Body of pancreas (tissue), 4 donors: ENCODE data around the gene UBXN10. TPM values are rescaled to one million over a fixed set of nuclear protein-coding genes. Genes with fewer than 3 reads are reported as not detected.

Experiments
- ATAC-seq: fragments of 150-250 bp; one replicate; pipeline ENCODE4 v1.9.1; 2016
- DNase-seq, 4 donors: peaks; one replicate each; pipeline ENCODE4 v3.0.0-alpha.2; 2019
- H3K27ac ChIP-seq, 4 donors: fragments of 200-600 bp; sonication (generic); 1 replicate in 3 of 4; 2 replicates in 1 of 4; pipeline versions ENCODE4 v1.5.1 to v1.6.1; 2016 to 2019; ENCODE audit warnings: mild to moderate bottlenecking in 1 of 4, mixed read lengths in 1 of 4, moderate library complexity in 1 of 4
- H3K27me3 ChIP-seq, 2 donors: fragments of 200-600 bp; sonication (generic); one replicate each; pipeline ENCODE4 v1.6.0; 2016; ENCODE audit warnings: mild to moderate bottlenecking in 1 of 2
- H3K36me3 ChIP-seq, 2 donors: fragments of 200-600 bp; sonication (generic); replicated peaks in 1 of 2; 2 replicates each; pipeline ENCODE4 v1.5.1; 2016; ENCODE audit warnings: low read depth in 2 of 2; ENCODE audit not compliant: insufficient read depth in 1 of 2
- H3K4me1 ChIP-seq: fragments of 200-600 bp; sonication (generic); one replicate; pipeline ENCODE4 v1.6.0; 2016
- H3K4me3 ChIP-seq, 2 donors: fragments of 200-600 bp; sonication (generic); 1 replicate in 1 of 2; 2 replicates in 1 of 2; pipeline ENCODE4 v1.5.1; 2016 to 2019
- H3K9me3 ChIP-seq, 3 donors: fragments of 200-600 bp; sonication (generic); 1 replicate in 2 of 3; 2 replicates in 1 of 3; pipeline ENCODE4 v1.5.1; 2016
- CTCF ChIP-seq, 7 experiments: fragments of 450-650 bp in 4 of 7; fragments of 200-600 bp in 3 of 7; sonication (generic) in 3 of 7; IDR thresholded peaks; one replicate each; pipeline ENCODE4 v1.5.1; 2016 to 2019; ENCODE audit warnings: antibody characterized with exemption in 7 of 7
- POLR2A ChIP-seq, 3 donors: fragments of 450-650 bp; IDR thresholded peaks; one replicate each; pipeline ENCODE4 v1.6.1; 2016; ENCODE audit warnings: antibody characterized with exemption in 3 of 3, mild to moderate bottlenecking in 2 of 3
- WGBS, 2 donors: methylation state at CpG; one replicate each; pipeline ENCODE4 v1.1.5; 2017; 5-methylcytosine and 5-hydroxymethylcytosine counted together
- intact Hi-C: fragments of 100-400 bp; cut with DNase I; formaldehyde crosslinking; loops from one replicate; pipeline ENCODE4 v1.15.1; 2023
- total RNA-seq, 2 donors: library from RNA; depleted of rRNA; stranded (reverse); fragments of >200 nt; gene quantifications; one replicate each; pipeline ENCODE4 v1.1.0, GENCODE V29; 2016

UBXN10 gene
- total RNA-seq, 2 donors from 2014 or later, result under 0.01 to 1.0 TPM

- no peak for DNase-seq
These were observed 11.5 kb downstream of the UBXN10 start for GRCh38 chr1:20197329-20197791.

GRCh38 chr1:20198296-20198695, 12.4 kb downstream of the UBXN10 start:
- DNase-seq (no peak), ATAC-seq (no peak)
- Histone ChIP-seq H3K4me1 (no peaks in the 10 kb centered on the region), H3K27me3 (no peaks in the 10 kb centered on the region), H3K9me3 (no peaks in the 10 kb centered on the region), H3K4me3 (no peak overlapping the region), H3K36me3 (no peaks in the 10 kb centered on the region), H3K27ac (no peak overlapping the region)
- 66% methylated on average over 1 of the region's 1 CpG for WGBS, 2 donors
- TF ChIP-seq CTCF (IDR thresholded peaks at IDR 0.05) (no peak), POLR2A (IDR thresholded peaks at IDR 0.05) (no peak)
- intact Hi-C loops, result no loop called here

More at GRCh38 chr1:20197329-20197791, 11.5 kb downstream of the UBXN10 start:
- 51 to 54% methylated on average over 6 of the region's 6 CpGs for WGBS, 2 donors
- intact Hi-C loops, result no loop called here
- H3K27ac ChIP-seq, result no peak overlapping the region
- no peaks in the 10 kb centered on the region for H3K27me3 ChIP-seq
- H3K4me1 ChIP-seq, result no peaks in the 10 kb centered on the region
- TF ChIP-seq CTCF (IDR thresholded peaks at IDR 0.05) (no peak), POLR2A (IDR thresholded peaks at IDR 0.05) (no peak)
- no peaks in the 10 kb centered on the region for H3K9me3 ChIP-seq
- H3K4me3 ChIP-seq, result no peak overlapping the region
- H3K36me3 ChIP-seq, result no peaks in the 10 kb centered on the region
- no peak for ATAC-seq

- intact Hi-C loops, result no loop called here
- ATAC-seq, result no peak
- Histone ChIP-seq H3K9me3 (no peaks in the 10 kb centered on the region), H3K36me3 (no peaks in the 10 kb centered on the region), H3K27me3 (no peaks in the 10 kb centered on the region), H3K27ac (no peak overlapping the region), H3K4me3 (no peak overlapping the region), H3K4me1 (no peaks in the 10 kb centered on the region)
- WGBS, 2 donors, result 38 to 46% methylated on average over 7 of the region's 7 CpGs
- DNase-seq, result no peak
- TF ChIP-seq CTCF (IDR thresholded peaks at IDR 0.05) (no peak), POLR2A (IDR thresholded peaks at IDR 0.05) (no peak)
These were observed 13.0 kb downstream of the UBXN10 start for GRCh38 chr1:20198918-20199317.

- H3K4me3 ChIP-seq, result no peak overlapping the region
- H3K36me3 ChIP-seq, result no peaks in the 10 kb centered on the region
- no peaks in the 10 kb centered on the region for H3K27me3 ChIP-seq
- intact Hi-C loops, result no loop called here
- H3K9me3 ChIP-seq, result no peaks in the 10 kb centered on the region
- ATAC-seq (no peak), DNase-seq (no peak)
- 39 to 42% methylated on average over 3 of the region's 3 CpGs for WGBS, 2 donors
- H3K27ac ChIP-seq, result no peak overlapping the region
- TF ChIP-seq POLR2A (IDR thresholded peaks at IDR 0.05), result no peak
- no peaks in the 10 kb centered on the region for H3K4me1 ChIP-seq
These were observed 13.5 kb downstream of the UBXN10 start for GRCh38 chr1:20199403-20199802.

GRCh38 chr1:20199840-20200239, 13.9 kb downstream of the UBXN10 start:
- no peak overlapping the region for H3K4me3 ChIP-seq
- H3K27ac ChIP-seq, result no peak overlapping the region
- intact Hi-C loops, result loop anchor here (10.0 kb wide), 1 partner anchor 285 kb away; no protein-coding TSS in a partner anchor
- ATAC-seq (no peak), DNase-seq (no peak)
- H3K27me3 ChIP-seq, result no peaks in the 10 kb centered on the region
- TF ChIP-seq CTCF (IDR thresholded peaks at IDR 0.05) (no peak), POLR2A (IDR thresholded peaks at IDR 0.05) (no peak)
- H3K36me3 ChIP-seq, result no peaks in the 10 kb centered on the region
- no peaks in the 10 kb centered on the region for H3K4me1 ChIP-seq
- 33 to 35% methylated on average over 2 of the region's 2 CpGs for WGBS, 2 donors
- no peaks in the 10 kb centered on the region for H3K9me3 ChIP-seq
